ENCODE results near the gene ATRN.

ATRN gene

DNA sequence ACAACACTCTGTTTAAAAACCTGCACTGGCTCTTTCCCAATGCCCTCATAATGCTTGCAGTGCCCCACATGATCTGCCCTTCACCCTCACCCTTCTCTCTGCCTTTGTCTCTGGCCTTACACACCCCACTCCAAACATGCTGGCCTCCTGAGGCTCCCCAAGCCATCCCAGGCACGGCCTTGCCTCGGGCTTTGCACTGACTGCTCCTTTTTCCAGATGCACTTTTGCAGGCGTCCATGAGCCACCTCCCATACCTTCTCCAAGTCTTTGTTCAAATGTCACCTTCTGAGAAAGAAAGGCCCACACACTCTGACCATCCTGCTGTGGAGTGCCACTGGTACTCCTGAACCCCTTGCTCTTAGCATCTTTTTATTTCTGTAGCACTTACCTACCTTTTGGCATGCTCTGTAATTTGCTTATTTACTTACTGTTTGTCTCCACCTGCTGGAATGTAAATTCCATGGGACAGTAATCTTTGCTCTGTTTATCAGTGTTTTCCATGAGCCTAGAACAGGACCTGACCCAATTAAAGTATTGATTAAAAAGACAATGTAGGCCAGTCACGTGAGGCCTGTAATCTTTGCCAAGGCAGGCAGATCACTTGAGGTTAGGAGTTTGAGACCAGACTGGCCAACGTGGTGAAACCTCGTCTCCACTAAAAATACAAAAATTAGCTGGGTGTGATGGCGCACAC, 161.6 kb downstream of the ATRN start:
- CTCF ChIA-PET, result interaction anchor here (1.1 to 2.0 kb wide), 2 partner anchors 15 to 20 kb away, joined by 4 read pairs; no protein-coding TSS in a partner anchor
- POLR2A ChIA-PET, result no interaction called here
- DNase-seq (ENCODE audit: extremely low spot score), result no peak
- TF ChIP-seq, protein P1, sequence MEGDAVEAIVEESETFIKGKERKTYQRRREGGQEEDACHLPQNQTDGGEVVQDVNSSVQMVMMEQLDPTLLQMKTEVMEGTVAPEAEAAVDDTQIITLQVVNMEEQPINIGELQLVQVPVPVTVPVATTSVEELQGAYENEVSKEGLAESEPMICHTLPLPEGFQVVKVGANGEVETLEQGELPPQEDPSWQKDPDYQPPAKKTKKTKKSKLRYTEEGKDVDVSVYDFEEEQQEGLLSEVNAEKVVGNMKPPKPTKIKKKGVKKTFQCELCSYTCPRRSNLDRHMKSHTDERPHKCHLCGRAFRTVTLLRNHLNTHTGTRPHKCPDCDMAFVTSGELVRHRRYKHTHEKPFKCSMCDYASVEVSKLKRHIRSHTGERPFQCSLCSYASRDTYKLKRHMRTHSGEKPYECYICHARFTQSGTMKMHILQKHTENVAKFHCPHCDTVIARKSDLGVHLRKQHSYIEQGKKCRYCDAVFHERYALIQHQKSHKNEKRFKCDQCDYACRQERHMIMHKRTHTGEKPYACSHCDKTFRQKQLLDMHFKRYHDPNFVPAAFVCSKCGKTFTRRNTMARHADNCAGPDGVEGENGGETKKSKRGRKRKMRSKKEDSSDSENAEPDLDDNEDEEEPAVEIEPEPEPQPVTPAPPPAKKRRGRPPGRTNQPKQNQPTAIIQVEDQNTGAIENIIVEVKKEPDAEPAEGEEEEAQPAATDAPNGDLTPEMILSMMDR (IDR thresholded peaks at IDR 0.05; ENCODE audit: control extremely low read depth, extremely low read depth, low read depth, missing control alignments), result no peak

DNA sequence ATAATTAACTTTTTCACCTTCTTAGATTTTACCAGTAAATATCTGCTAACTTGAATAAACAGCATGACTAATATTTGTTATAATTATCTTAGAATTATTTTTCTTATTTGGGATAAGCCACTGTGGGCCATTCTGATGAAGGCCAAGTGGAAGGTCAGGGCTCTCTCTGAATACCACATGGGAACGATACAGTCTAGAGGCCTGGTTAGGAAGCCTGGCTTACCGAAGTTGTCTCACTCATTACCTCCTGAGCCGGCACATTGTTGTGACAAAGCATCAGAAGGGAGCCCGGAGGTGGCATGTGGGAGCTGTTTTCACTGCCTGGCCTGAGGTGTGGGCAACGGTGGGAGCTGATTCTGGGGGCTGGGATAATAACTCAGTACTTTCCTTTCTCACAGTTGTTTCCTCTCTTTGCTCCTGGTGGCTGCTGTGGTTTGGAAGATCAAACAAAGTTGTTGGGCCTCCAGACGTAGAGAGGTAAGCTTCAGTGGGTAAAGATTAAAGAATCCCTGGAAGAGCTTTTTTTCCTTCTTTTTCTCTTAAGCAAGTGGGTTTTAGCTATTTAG, 163.2 kb downstream of the ATRN start:
- TF ChIP-seq, protein P1 (IDR thresholded peaks at IDR 0.05; ENCODE audit: control extremely low read depth, extremely low read depth, low read depth, missing control alignments), result no peak
- ChIA-PET CTCF (interaction anchor here (1.1 to 2.0 kb wide), 3 partner anchors 13 to 71 kb away, joined by 3 to 4 read pairs (median 4); no protein-coding TSS in a partner anchor), POLR2A (no interaction called here)
- DNase-seq (ENCODE audit: extremely low spot score), result no peak

- CTCF ChIA-PET, result no interaction called here
- TF ChIP-seq, protein P1 (IDR thresholded peaks at IDR 0.05; ENCODE audit: control extremely low read depth, extremely low read depth, low read depth, missing control alignments), result no peak
- POLR2A ChIA-PET, result no interaction called here
- DNase-seq (ENCODE audit: extremely low spot score), result no peak
Measured at GRCh38 chr20:3635346-3635745, 164.5 kb downstream of the ATRN start.

GRCh38 chr20:3640259-3640658, 169.4 kb downstream of the ATRN start:
- no peak for DNase-seq (ENCODE audit: extremely low spot score)
- POLR2A ChIA-PET, result no interaction called here
- CTCF ChIA-PET, result interaction anchor here (1.3 kb wide), 1 partner anchor 37 kb away, joined by 4 read pairs; no protein-coding TSS in a partner anchor

GRCh38 chr20:3645309-3646066, 174.7 kb downstream of the ATRN start:
- TF ChIP-seq, protein P1 (IDR thresholded peaks at IDR 0.05; ENCODE audit: control extremely low read depth, extremely low read depth, low read depth, missing control alignments), result no peak
- POLR2A ChIA-PET, result no interaction called here
- CTCF ChIA-PET, result interaction anchor here (1.5 to 2.7 kb wide), 2 partner anchors 15 to 32 kb away, joined by 3 to 6 read pairs; no protein-coding TSS in a partner anchor
- DNase-seq (ENCODE audit: extremely low spot score), result no peak

More at GRCh38 chr20:3640259-3640658, 169.4 kb downstream of the ATRN start:
- TF ChIP-seq, protein P1 (IDR thresholded peaks at IDR 0.05; ENCODE audit: control extremely low read depth, extremely low read depth, low read depth, missing control alignments), result no peak

DNA sequence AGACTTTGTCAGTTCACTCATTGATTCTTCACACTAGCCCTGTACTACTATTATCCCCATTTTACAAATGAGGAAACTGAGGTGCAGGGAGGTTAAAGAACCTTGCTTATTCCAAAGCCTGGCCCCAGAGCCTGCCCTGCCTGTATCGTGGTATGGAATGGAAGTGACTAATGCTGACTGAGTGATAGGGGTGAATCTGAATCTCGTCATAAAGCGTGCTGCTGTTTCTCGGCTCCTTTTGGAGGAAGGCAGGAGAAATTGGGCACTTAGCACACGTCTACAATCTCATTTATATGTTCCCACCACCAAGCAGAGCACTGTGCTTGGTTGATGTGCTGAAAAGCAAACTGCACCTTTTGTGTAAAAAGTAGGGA, 175.2 kb downstream of the ATRN start:
- no peak for DNase-seq (ENCODE audit: extremely low spot score)
- CTCF ChIA-PET, result interaction anchor here (2.7 kb wide), 1 partner anchor 31 kb away, joined by 6 read pairs; no protein-coding TSS in a partner anchor
- POLR2A ChIA-PET, result no interaction called here
- TF ChIP-seq, protein P1 (IDR thresholded peaks at IDR 0.05; ENCODE audit: control extremely low read depth, extremely low read depth, low read depth, missing control alignments), result no peak
